D721Med (cell line): ENCODE results near the gene TF.

ENCODE experiments used
- DNase-seq: peaks from one replicate; pipeline ENCODE4 v3.0.0; 2011; ENCODE audit warnings: low spot score; ENCODE audit not compliant: insufficient read length
- FAIRE-seq: peaks from 2 replicates; lab custom pipeline; 2011; peaks lifted over from hg19 to GRCh38; lab: Jason Lieb, UNC
- CTCF ChIP-seq: IDR thresholded peaks from 2 replicates; pipeline ENCODE4 v1.5.1; 2012; ENCODE audit warnings: mild to moderate bottlenecking, control low read depth; ENCODE audit not compliant: insufficient read depth; ENCODE audit errors: missing control alignments

Gene TF

GRCh38 chr3:133746712-133747066 is 496 bp downstream of the TF start:
- no peak for DNase-seq
- FAIRE-seq, result no peak
- TF ChIP-seq CTCF, result no peak

- DNase-seq (no peak), FAIRE-seq (no peak)
- no peak for TF ChIP-seq CTCF
These were observed 1.2 kb downstream of the TF start for GRCh38 chr3:133747373-133747772.

- no peak for TF ChIP-seq CTCF
- no peak for DNase-seq
- no peak for FAIRE-seq
These were observed 1.9 kb downstream of the TF start for GRCh38 chr3:133747907-133748639.

DNA sequence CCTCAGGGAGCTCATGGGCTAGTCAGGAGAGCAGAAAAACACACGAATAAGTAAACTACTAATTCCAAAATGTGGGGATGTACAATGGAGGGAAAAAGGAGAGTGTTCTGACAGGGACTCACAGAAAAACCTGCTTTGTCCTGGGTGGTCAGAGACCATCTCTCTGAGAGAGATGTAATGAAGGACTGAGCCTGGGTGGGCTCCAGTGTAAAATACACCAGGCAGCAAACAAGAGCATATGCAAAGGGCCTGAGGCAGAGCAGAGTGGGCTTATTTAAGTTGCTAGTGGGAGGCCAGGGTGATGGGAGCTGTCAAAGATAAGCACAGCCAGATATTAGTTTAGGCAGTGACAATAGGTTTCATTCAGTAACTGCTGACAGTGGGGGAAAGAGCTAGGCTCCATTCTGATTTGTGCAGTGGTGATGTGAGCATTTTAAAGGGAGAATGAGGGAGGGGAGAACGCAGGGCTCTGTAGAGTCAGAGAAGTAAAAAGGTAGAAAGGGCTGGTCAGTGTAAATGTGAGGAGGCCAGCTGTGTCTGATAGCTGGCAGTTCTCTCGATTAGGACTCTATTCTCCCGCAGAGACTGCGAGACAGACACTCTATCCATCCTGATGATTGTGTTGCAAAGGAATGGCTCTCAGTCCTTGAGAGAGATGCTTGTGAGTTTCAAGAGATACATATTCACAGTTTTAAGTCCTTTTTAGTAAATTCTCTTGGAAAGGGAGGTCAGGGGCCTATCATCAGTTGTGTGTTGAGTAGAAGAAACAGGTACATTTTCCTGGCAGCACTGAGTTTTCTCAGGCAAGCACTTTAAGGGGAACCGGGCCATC is 3.5 kb downstream of the TF start:
- no peak for TF ChIP-seq CTCF
- DNase-seq, result no peak
- no peak for FAIRE-seq

GRCh38 chr3:133750259-133750656 is 4.1 kb downstream of the TF start:
- TF ChIP-seq CTCF, result no peak
- DNase-seq (no peak), FAIRE-seq (no peak)

DNA sequence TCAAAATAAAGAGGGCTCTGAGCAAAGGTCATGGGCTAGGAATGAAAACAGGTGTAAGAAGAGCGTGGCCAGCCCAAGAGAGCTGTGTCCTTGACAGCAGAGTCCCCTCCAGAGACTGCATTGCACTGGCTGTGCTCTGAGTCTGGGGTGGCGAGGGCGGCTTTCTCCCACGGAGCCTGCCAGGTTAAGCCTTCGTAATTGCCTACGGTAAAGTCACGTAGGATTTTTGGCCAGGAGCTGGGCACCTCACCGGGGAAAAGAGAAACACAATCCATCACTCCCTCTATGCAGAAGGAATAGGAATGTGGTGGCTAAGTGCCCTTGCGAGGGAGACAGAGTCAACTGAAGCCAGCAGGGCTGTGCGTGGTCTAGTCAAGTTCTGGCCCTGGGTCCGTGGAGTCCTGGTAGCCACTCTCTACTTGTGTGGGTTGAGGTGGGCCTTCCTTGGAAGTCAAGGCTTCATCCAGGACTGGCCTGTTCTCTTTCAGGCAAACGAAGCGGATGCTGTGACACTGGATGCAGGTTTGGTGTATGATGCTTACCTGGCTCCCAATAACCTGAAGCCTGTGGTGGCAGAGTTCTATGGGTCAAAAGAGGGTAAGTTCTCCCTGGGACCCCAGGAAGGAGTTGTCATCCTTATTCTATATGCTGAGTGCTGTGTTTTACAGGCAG is 7.0 kb downstream of the TF start:
- DNase-seq, result no peak
- FAIRE-seq, result no peak
- no peak for TF ChIP-seq CTCF
